HFFc6 (cell line): ENCODE measurements around the gene F12. TPM values are rescaled to one million over a fixed set of nuclear protein-coding genes. Genes with fewer than 3 reads are reported as not detected.

ENCODE experiments used
- DNase-seq: peaks from one replicate; pipeline ENCODE4 v3.0.0-alpha.2; 2018
- H3K27ac Mint-ChIP-seq: 2 replicates; pipeline ENCODE4 v1.8.0; 2020; ENCODE audit warnings: mild to moderate bottlenecking, mixed read lengths
- H3K27me3 Mint-ChIP-seq: 2 replicates; pipeline ENCODE4 v1.8.0; 2021; ENCODE audit warnings: mild to moderate bottlenecking, moderate library complexity, mixed read lengths; ENCODE audit not compliant: insufficient read depth
- H3K36me3 Mint-ChIP-seq: 2 replicates; pipeline ENCODE4 v1.8.0; 2021; ENCODE audit warnings: low read depth, mixed read lengths
- H3K4me1 Mint-ChIP-seq: 2 replicates; pipeline ENCODE4 v1.8.0; 2020; ENCODE audit warnings: low read depth, mixed read lengths
- H3K4me3 Mint-ChIP-seq: 2 replicates; pipeline ENCODE4 v1.8.0; 2020; ENCODE audit warnings: mild to moderate bottlenecking, moderate library complexity, mixed read lengths
- H3K9me3 Mint-ChIP-seq: 2 replicates; pipeline ENCODE4 v1.8.0; 2020; ENCODE audit warnings: mild to moderate bottlenecking, mixed read lengths
- total RNA-seq, 6 experiments: library from RNA; stranded (reverse); fragmentation: NEBNext Ultra II Directional; extraction: Animal tissue kit (Norgen Biotek cat#: 25700); gene quantifications; 2 replicates in 1 of 6; 3 replicates in 5 of 6; pipeline ENCODE4 v1.2.3, GENCODE V29; 2021
- TF ChIP-seq, protein P1 (sequence below): fragments of 200-600 bp; sonication (generic); IDR thresholded peaks from 2 replicates; pipeline ENCODE4 v1.5.0; 2021; ENCODE audit warnings: antibody characterized with exemption, mild to moderate bottlenecking

Gene F12
- total RNA-seq, 6 experiments from 2014 or later, result 0.63 to 1.2 (median 0.87) TPM

DNA sequence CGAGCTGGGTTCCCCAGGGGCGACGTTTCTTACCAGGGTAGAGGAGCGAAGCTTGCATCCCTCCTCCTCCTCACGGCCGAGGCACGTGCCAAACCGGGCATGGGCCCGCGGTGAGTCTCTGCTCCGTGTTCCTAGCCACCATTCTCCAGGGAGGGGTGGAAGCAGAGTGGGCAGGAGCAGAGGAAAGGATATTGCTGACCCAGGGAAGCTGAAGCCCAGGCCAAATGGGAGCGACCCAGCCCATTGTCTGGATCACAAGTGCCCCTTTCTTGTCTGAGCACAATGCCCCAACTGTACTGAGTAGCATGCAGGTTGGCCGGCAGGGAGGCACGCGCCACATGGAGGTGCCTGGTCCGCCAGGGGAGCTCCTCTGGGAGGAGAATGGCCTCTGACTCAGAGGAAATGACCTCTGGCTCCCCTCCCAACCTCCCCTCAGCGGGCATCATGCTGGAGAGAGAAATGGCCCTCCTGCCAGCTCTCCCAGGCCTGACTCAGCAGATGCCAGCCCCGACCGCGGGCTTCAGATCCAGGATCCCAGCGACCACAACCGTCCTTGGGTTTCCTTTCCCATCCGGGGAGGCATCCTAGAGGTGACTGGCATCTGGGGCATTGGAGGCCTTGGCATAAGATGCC, 38.4 kb upstream of the F12 start:
- peak; percentile 75 for DNase-seq
- no peaks in the 10 kb centered on the region for H3K36me3 Mint-ChIP-seq
- H3K4me3 Mint-ChIP-seq, result peak overlapping the region; percentile 77
- H3K9me3 Mint-ChIP-seq, result no peaks in the 10 kb centered on the region
- peak overlapping the region; percentile 73 for H3K27ac Mint-ChIP-seq
- peaks cover 24% of the 10 kb centered on the region for H3K4me1 Mint-ChIP-seq
- peaks cover 6% of the 10 kb centered on the region for H3K27me3 Mint-ChIP-seq
- TF ChIP-seq, protein P1, sequence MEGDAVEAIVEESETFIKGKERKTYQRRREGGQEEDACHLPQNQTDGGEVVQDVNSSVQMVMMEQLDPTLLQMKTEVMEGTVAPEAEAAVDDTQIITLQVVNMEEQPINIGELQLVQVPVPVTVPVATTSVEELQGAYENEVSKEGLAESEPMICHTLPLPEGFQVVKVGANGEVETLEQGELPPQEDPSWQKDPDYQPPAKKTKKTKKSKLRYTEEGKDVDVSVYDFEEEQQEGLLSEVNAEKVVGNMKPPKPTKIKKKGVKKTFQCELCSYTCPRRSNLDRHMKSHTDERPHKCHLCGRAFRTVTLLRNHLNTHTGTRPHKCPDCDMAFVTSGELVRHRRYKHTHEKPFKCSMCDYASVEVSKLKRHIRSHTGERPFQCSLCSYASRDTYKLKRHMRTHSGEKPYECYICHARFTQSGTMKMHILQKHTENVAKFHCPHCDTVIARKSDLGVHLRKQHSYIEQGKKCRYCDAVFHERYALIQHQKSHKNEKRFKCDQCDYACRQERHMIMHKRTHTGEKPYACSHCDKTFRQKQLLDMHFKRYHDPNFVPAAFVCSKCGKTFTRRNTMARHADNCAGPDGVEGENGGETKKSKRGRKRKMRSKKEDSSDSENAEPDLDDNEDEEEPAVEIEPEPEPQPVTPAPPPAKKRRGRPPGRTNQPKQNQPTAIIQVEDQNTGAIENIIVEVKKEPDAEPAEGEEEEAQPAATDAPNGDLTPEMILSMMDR, result no peak

DNA sequence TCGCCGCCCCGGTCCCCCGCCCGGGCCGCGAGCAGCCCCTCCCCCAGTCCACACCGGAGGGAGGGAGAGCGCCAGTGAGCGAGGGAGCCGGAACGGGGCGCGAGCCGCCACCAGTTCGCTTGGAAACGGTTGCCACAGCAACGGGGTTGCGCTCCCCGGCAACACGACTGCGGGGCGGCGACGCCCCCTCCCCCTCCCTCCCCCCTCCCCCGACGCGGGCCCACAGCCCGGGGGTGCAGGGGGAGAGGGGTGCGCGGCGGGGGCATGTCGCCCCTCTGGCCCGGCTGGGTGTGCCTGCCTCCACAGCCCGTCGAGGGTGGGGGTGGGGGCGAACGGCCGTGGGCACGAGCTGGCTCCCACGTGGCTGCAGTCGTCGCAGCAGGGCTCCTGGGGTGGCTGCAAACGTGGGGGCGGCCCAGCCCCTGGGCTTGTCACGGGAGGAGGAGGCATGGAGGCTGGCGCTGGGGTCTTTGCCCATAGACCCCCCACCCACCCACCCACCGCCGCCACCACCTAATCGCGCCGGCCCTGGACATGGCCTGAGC, 37.8 kb upstream of the F12 start:
- TF ChIP-seq, protein P1, result no peak
- Mint-ChIP-seq H3K4me1 (peaks cover 24% of the 10 kb centered on the region), H3K9me3 (no peaks in the 10 kb centered on the region), H3K27me3 (peaks cover 6% of the 10 kb centered on the region), H3K36me3 (no peaks in the 10 kb centered on the region), H3K27ac (peak overlapping the region; percentile 73), H3K4me3 (peak overlapping the region; percentile 77)
- DNase-seq, result no peak

DNA sequence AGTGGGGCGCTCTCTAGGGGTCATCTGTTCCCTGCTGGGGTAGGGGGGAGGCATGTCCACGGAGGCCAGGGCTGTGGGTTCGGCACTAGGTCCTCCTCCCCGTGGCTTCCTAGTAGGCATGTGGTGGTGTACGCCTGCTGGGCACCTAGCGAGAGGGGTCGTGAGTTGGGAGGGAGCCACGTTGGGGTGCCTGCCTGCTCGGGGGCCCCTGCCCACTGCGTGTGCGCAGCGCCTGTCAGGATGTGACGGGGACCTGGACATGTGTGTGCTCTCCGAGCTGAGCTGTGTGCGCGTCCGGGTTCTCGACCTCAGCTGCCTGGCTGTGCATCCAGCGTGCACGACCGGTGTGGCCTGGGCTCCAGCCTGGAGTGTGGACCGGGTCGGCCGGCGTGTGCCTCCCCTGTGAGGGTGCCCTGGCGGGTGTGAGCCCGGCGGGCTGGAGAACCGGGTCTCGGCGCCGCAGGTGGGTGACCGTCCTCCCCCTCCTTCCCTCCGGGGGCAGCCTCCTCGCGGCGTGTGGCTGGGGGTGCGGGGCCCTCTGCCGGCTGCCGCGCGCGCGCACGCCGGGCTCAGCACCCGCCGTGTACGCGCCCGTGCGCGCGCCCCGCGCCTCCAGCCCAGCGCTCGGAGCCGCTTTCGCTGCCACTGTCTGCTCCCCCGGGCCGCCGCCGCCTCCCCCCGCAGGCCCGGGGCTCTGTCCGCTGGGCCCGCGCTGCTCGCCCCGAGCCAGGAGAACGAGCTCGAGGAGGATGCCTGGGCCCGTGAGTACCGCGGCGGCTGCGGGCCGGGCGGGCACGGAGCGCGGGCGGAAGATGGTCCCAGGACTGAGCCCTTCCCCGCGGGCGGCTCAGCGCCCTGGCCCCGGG, 37.1 kb upstream of the F12 start, which contains the start of gene PRR7:
Gene PRR7 (plus strand): TSS at position 615 of the 866 bp plus-strand sequence. CDS start 8,254 bp downstream, outside the sequence.
- Mint-ChIP-seq H3K9me3 (no peaks in the 10 kb centered on the region), H3K4me1 (peaks cover 24% of the 10 kb centered on the region), H3K4me3 (peak within 1 kb of the TSS; percentile 77), H3K27me3 (peaks cover 6% of the 10 kb centered on the region), H3K36me3 (no peaks in the 10 kb centered on the region), H3K27ac (peak within 1 kb of the TSS; percentile 73)
- TF ChIP-seq, protein P1, result peak; percentile 43
- peak; percentile 48 for DNase-seq

DNA sequence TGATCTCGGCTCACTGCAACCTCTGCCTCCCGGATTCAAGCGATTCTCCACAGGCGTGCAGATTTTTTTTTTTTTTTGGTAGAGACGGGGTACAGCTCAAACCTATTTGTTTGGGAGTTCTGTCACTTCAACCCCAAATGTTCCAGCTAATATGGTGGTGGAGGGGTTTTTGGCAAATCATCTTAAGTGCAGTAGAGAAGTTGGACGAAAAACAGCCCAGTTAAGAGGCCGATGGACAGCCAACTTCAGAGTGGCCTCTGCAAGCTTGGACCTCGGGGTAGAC, 36.5 kb upstream of the F12 start:
- peaks cover 6% of the 10 kb centered on the region for H3K27me3 Mint-ChIP-seq
- no peaks in the 10 kb centered on the region for H3K36me3 Mint-ChIP-seq
- H3K27ac Mint-ChIP-seq, result peak overlapping the region; percentile 31; the same call in 1 of the 2 replicates

More for the DNA sequence above, 36.5 kb upstream of the F12 start:
- no peaks in the 10 kb centered on the region for H3K9me3 Mint-ChIP-seq
- peaks cover 24% of the 10 kb centered on the region for H3K4me1 Mint-ChIP-seq
- TF ChIP-seq, protein P1, result no peak
- H3K4me3 Mint-ChIP-seq, result peak overlapping the region; percentile 77
- DNase-seq, result no peak
